MM.1S (cell line): ENCODE results near the gene RBMS2.
"Not testable (repeated sequence)": the region's sequence is repeated elsewhere in the genome, so short reads cannot be mapped to it uniquely, and the experiment has no call there.

Source experiments
- DNase-seq: peaks from one replicate; pipeline ENCODE4 v3.0.0-alpha.2; 2015
- H2AFZ ChIP-seq: fragments of 300-600 bp; sonication (generic); 2 replicates; pipeline ENCODE4 v1.6.0; 2016; ENCODE audit warnings: antibody characterized with exemption, low read length
- H3F3A ChIP-seq: fragments of 300-600 bp; sonication (generic); 2 replicates; pipeline ENCODE4 v1.6.1; 2016; ENCODE audit warnings: mild to moderate bottlenecking, antibody characterized with exemption, low read length, moderate library complexity, mixed read lengths; ENCODE audit not compliant: insufficient read depth
- H3K27ac ChIP-seq: fragments of 300-600 bp; sonication (generic); 2 replicates; pipeline ENCODE4 v1.5.1; 2016; ENCODE audit warnings: mild to moderate bottlenecking, low read length
- H3K27me3 ChIP-seq: fragments of 300-600 bp; sonication (generic); replicated peaks from 2 replicates; pipeline ENCODE4 v1.6.0; 2016; ENCODE audit warnings: low read length; ENCODE audit not compliant: insufficient read depth
- H3K36me3 ChIP-seq: fragments of 300-600 bp; sonication (generic); replicated peaks from 2 replicates; pipeline ENCODE4 v1.6.1; 2016; ENCODE audit warnings: mild to moderate bottlenecking, low read length, mixed read lengths; ENCODE audit not compliant: insufficient read depth
- H3K4me1 ChIP-seq: fragments of 300-600 bp; sonication (generic); 2 replicates; pipeline ENCODE4 v1.6.1; 2016; ENCODE audit warnings: low read length, mixed read lengths
- H3K4me2 ChIP-seq: fragments of 300-600 bp; sonication (generic); 2 replicates; pipeline ENCODE4 v1.6.0; 2016; ENCODE audit warnings: low read depth, low read length
- H3K4me3 ChIP-seq: fragments of 300-600 bp; sonication (generic); 2 replicates; pipeline ENCODE4 v1.5.1; 2016; ENCODE audit warnings: low read length, mixed read lengths
- H3K79me2 ChIP-seq: fragments of 300-600 bp; sonication (generic); 2 replicates; pipeline ENCODE4 v1.6.1; 2016; ENCODE audit warnings: mixed run types, low read length, mixed read lengths
- H3K9ac ChIP-seq: fragments of 300-600 bp; sonication (generic); 2 replicates; pipeline ENCODE4 v1.6.1; 2016; ENCODE audit warnings: low read length, mixed read lengths
- H3K9me2 ChIP-seq: fragments of 300-600 bp; sonication (generic); replicated peaks from 2 replicates; pipeline ENCODE4 v1.6.1; 2016; ENCODE audit warnings: mild to moderate bottlenecking, low read length, mixed read lengths; ENCODE audit not compliant: insufficient read depth
- H3K9me3 ChIP-seq: fragments of 300-600 bp; sonication (generic); replicated peaks from 2 replicates; pipeline ENCODE4 v1.6.1; 2016; ENCODE audit warnings: mild to moderate bottlenecking, low read length, mixed read lengths; ENCODE audit not compliant: insufficient read depth
- H4K20me1 ChIP-seq: fragments of 300-600 bp; sonication (generic); 2 replicates; pipeline ENCODE4 v1.6.1; 2016; ENCODE audit warnings: mild to moderate bottlenecking, low read length, moderate library complexity, mixed read lengths; ENCODE audit not compliant: insufficient read depth
- EZH2 ChIP-seq: fragments of 300-600 bp; sonication (generic); optimal IDR thresholded peaks from 2 replicates; pipeline ENCODE3; 2017; ENCODE audit warnings: low read depth, mild to moderate bottlenecking, antibody characterized with exemption, low read length, mixed read lengths
- EZH2phosphoT487 ChIP-seq: fragments of 300-600 bp; sonication (generic); IDR thresholded peaks from 2 replicates; pipeline ENCODE4 v1.6.1; 2018; ENCODE audit warnings: antibody characterized with exemption, low read length
- TF ChIP-seq, protein P1 (sequence below): fragments of 300-600 bp; sonication (generic); IDR thresholded peaks from 2 replicates; pipeline ENCODE4 v1.5.1; 2016; ENCODE audit warnings: antibody characterized with exemption, low read length, mixed read lengths

Gene RBMS2

DNA sequence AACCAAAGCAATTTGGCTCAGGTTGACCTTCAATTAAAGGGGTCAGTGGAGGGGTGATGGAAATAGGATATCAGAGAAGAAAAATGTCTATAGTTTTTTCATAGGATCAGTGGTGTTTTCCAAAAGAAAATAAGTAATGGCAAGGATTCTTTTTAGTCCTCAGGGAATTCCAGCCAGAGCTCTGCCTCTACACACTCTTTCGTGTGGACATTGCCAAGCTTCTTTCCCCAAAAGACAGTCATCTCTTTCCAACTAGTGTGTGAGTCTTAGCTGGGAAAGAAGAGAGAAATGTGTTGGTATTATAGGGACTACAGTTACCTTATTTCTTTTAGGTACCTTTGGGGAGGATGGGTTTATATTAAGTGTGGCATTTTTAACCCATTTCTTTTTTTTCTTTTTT is 46.5 kb downstream of the RBMS2 start:
- no peaks in the 10 kb centered on the region for H3K4me1 ChIP-seq

DNA sequence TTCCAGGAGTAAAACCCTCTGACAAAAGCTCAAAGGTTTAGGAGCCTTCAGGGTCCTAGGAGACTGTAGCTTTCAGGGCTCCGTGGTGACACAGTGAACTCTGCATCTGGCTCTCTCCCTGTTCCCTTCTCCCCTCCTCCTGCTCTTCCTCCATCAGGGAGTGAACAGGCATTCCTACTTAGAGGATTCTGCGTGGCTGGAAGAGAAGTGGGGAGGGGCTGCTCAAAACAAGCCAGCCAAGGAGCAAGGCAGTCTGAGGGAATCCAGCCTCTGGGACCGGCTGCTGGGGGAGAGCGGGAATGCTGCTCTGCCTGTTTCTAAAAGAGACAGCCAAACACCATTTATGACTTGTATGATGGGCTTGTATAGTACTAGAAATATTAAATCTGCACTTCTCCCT is 49.5 kb downstream of the RBMS2 start:
- H3K79me2 ChIP-seq: no peaks in the 10 kb centered on the region
- H3K9ac ChIP-seq: no peak overlapping the region
- H3K4me1 ChIP-seq: no peaks in the 10 kb centered on the region
- no peak for TF ChIP-seq EZH2
- no peak for TF ChIP-seq EZH2phosphoT487
- TF ChIP-seq, protein P1, sequence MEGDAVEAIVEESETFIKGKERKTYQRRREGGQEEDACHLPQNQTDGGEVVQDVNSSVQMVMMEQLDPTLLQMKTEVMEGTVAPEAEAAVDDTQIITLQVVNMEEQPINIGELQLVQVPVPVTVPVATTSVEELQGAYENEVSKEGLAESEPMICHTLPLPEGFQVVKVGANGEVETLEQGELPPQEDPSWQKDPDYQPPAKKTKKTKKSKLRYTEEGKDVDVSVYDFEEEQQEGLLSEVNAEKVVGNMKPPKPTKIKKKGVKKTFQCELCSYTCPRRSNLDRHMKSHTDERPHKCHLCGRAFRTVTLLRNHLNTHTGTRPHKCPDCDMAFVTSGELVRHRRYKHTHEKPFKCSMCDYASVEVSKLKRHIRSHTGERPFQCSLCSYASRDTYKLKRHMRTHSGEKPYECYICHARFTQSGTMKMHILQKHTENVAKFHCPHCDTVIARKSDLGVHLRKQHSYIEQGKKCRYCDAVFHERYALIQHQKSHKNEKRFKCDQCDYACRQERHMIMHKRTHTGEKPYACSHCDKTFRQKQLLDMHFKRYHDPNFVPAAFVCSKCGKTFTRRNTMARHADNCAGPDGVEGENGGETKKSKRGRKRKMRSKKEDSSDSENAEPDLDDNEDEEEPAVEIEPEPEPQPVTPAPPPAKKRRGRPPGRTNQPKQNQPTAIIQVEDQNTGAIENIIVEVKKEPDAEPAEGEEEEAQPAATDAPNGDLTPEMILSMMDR: no peak
- H3K4me2 ChIP-seq: no peak overlapping the region
- no peaks in the 10 kb centered on the region for H3K27me3 ChIP-seq
- H3K27ac ChIP-seq: no peak overlapping the region
- no peaks in the 10 kb centered on the region for H3K9me2 ChIP-seq
- no peak for DNase-seq
- H3F3A ChIP-seq: no peaks in the 10 kb centered on the region
- H3K9me3 ChIP-seq: no peaks in the 10 kb centered on the region
- no peak overlapping the region for H3K4me3 ChIP-seq
- H4K20me1 ChIP-seq: no peaks in the 10 kb centered on the region
- no peaks in the 10 kb centered on the region for H3K36me3 ChIP-seq
- no peak overlapping the region for H2AFZ ChIP-seq

More for the DNA sequence above, 46.5 kb downstream of the RBMS2 start:
- no peak overlapping the region for H3K9ac ChIP-seq
- no peaks in the 10 kb centered on the region for H3K36me3 ChIP-seq
- no peaks in the 10 kb centered on the region for H3K27me3 ChIP-seq
- no peak overlapping the region for H3K4me3 ChIP-seq
- no peaks in the 10 kb centered on the region for H3K9me3 ChIP-seq
- TF ChIP-seq, protein P1: no peak
- TF ChIP-seq EZH2phosphoT487 (no peak), EZH2 (no peak)
- no peaks in the 10 kb centered on the region for H3K9me2 ChIP-seq
- H3F3A ChIP-seq: no peaks in the 10 kb centered on the region
- DNase-seq: no peak
- H4K20me1 ChIP-seq: no peaks in the 10 kb centered on the region
- H2AFZ ChIP-seq: no peak overlapping the region
- no peak overlapping the region for H3K27ac ChIP-seq
- no peak overlapping the region for H3K4me2 ChIP-seq
- H3K79me2 ChIP-seq: no peaks in the 10 kb centered on the region

DNA sequence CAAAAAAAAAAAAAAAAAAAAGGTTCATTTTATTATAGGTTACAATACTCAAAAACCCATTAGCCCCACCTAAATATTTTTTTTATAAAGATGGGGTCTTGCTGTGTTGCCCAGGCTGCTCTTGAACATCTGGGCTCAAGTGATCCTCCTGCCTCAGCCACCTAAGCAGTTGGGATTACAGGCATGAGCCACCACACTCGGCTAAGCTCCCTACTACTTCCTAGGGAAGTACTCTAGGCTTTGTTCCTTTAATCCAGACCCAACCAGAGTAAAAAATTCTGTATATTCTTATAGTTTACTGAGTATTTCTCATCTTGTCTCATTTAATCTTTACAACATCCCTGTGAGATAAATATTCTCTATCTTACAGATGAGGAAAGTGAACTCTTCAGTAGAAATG is 50.7 kb downstream of the RBMS2 start:
- Histone ChIP-seq H3K4me1 (no peaks in the 10 kb centered on the region), H3K79me2 (no peaks in the 10 kb centered on the region), H3K27me3 (no peaks in the 10 kb centered on the region), H2AFZ (no peak overlapping the region), H3K4me2 (no peak overlapping the region), H3K27ac (no peak overlapping the region), H3K36me3 (no peaks in the 10 kb centered on the region), H3K9ac (no peak overlapping the region), H3K4me3 (no peak overlapping the region), H3K9me3 (no peaks in the 10 kb centered on the region), H4K20me1 (no peaks in the 10 kb centered on the region), H3F3A (no peaks in the 10 kb centered on the region), H3K9me2 (no peaks in the 10 kb centered on the region)
- no peak for TF ChIP-seq EZH2phosphoT487
- TF ChIP-seq, protein P1: no peak
- TF ChIP-seq EZH2: no peak
- no peak for DNase-seq

DNA sequence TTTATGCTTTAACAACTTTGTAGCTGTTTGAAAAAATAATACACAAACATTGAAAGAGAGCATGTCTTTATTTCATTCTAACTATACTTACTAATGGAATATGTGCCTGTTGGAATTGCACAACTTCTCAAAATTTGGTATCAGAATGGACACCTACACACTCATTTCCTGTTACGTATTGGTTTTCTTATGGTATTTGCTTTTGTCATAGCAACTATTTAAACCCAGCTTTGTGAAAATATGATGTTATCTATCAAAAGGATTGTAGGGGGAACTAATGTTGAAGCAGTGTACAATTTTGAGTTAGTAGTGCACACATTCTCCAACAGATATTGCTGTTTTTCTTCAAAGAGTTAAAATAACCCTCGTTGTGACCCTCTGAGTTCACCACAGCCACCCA is 52.6 kb downstream of the RBMS2 start:
- H3K9ac ChIP-seq: no peak overlapping the region
- H3K27ac ChIP-seq: no peak overlapping the region
- no peaks in the 10 kb centered on the region for H3K36me3 ChIP-seq

DNA sequence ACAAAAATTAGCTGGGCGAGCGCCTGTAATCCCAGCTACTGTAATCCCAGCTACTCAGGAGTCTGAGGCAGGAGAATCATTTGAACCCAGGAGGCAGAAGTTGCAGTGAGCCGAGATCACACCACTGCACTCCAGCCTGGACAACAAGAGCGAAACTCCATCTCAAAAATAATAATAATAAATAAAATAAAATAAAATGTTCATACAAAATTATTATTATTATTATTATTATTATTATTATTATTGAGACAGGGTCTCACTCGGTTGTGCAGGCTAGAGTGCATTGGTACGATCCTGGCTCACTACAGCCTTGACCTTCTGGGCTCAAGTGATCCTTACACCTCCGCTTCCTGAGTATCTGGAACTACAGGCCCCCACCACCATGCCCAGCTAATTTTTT is 55.6 kb downstream of the RBMS2 start:
- H3K4me2 ChIP-seq, H3K4me3 ChIP-seq, H3K27me3 ChIP-seq, H3K9me2 ChIP-seq, H3K79me2 ChIP-seq, H3K36me3 ChIP-seq, H2AFZ ChIP-seq, DNase-seq, H3F3A ChIP-seq, H3K9ac ChIP-seq, H3K27ac ChIP-seq, H3K4me1 ChIP-seq, H4K20me1 ChIP-seq, H3K9me3 ChIP-seq: not testable (repeated sequence)

More for the DNA sequence above, 52.6 kb downstream of the RBMS2 start:
- H3K9me3 ChIP-seq: no peaks in the 10 kb centered on the region
- H4K20me1 ChIP-seq: no peaks in the 10 kb centered on the region
- H3K4me3 ChIP-seq: no peak overlapping the region
- H2AFZ ChIP-seq: no peak overlapping the region
- H3K79me2 ChIP-seq: no peaks in the 10 kb centered on the region
- TF ChIP-seq, protein P1: no peak
- TF ChIP-seq EZH2phosphoT487 (no peak), EZH2 (no peak)
- no peak for DNase-seq
- H3K9me2 ChIP-seq: no peaks in the 10 kb centered on the region
- H3K4me1 ChIP-seq: no peaks in the 10 kb centered on the region
- H3K27me3 ChIP-seq: no peaks in the 10 kb centered on the region
- no peaks in the 10 kb centered on the region for H3F3A ChIP-seq
- H3K4me2 ChIP-seq: no peak overlapping the region
